Measurements from ENCODE around the gene ARHGEF10L.

DNA sequence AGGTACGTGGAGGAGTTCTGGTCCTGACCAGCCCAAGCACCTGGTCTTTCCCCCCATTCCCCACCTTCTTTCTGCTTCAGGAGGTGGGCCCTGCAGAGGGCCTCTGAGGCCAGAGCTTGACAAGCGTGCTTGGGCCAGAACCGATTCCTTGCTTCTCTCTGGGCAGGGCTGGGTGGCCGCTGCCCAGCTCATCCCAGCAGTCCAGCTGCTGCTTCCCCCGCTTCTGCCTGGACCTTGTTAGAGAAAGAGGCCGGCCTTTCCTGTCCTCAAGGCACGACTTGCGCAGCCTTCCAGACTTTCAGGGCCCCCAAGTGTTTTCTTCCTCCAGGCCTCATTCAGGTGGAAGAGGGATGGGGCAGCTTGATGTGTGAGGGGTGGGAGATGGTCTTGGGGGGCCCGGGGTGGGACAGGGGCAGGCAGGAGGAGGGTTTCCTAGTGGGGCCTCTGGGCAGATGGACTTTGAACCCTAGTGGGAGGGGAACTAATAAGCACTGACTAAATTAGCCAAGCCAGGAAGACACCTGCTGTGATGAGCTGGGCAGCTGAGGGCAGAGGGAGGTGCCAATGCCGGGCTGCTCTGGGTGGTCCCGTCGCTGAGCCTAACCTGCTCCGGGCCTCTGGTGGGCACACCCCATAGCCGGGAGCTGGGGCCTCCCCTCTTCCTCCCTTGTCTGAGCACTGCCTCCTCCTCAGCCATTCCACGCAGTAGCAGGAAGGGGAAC lies 36.5 kb downstream of the ARHGEF10L start:
- TF ChIP-seq, protein P1, sequence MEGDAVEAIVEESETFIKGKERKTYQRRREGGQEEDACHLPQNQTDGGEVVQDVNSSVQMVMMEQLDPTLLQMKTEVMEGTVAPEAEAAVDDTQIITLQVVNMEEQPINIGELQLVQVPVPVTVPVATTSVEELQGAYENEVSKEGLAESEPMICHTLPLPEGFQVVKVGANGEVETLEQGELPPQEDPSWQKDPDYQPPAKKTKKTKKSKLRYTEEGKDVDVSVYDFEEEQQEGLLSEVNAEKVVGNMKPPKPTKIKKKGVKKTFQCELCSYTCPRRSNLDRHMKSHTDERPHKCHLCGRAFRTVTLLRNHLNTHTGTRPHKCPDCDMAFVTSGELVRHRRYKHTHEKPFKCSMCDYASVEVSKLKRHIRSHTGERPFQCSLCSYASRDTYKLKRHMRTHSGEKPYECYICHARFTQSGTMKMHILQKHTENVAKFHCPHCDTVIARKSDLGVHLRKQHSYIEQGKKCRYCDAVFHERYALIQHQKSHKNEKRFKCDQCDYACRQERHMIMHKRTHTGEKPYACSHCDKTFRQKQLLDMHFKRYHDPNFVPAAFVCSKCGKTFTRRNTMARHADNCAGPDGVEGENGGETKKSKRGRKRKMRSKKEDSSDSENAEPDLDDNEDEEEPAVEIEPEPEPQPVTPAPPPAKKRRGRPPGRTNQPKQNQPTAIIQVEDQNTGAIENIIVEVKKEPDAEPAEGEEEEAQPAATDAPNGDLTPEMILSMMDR (IDR thresholded peaks at IDR 0.05; ENCODE audit: low read depth, low read length, poor library complexity, severe bottlenecking) = no peak
- TF ChIP-seq EZH2phosphoT487 (IDR thresholded peaks at IDR 0.05; ENCODE audit: borderline replicate concordance, low read length) = no peak

Measured in DOHH2 (cell line).